GM23248 (cell line): ENCODE data around the gene HMMR.

Experiments
- EZH2 ChIP-seq: fragments of 200-600 bp; sonication (generic); IDR thresholded peaks from 2 replicates; pipeline ENCODE4 v1.6.1; 2018; ENCODE audit warnings: antibody characterized with exemption, mild to moderate bottlenecking; ENCODE audit not compliant: insufficient read depth, poor library complexity, severe bottlenecking
- EZH2phosphoT487 ChIP-seq: fragments of 200-600 bp; sonication (generic); IDR thresholded peaks from 2 replicates; pipeline ENCODE4 v1.6.1; 2018; ENCODE audit warnings: antibody characterized with exemption, moderate library complexity, mild to moderate bottlenecking, low read depth; ENCODE audit not compliant: insufficient read depth

DNA sequence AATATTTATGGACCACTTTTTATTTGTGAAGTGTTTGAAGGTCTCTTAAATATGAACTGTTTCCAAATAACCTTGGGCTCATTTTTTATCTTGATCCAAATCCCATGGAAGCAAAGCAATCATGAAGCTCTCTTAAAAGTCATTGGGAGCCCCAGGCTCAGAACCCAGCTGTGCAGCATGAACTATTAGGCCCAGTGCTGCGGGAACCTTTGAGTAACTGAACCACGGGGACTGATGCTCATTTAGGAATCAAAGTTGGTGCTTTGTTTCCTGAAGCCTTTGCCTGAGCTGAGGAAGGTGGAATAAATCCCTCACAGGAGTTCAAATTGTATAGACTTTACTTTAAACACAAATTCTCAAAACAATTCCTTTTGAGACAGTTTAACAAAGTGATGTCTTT lies 72.8 kb downstream of the HMMR start:
- TF ChIP-seq EZH2 (no peak), EZH2phosphoT487 (no peak)
